GM12873 (cell line): ENCODE measurements around the gene ACRBP.

Experiments
- CTCF ChIP-seq: IDR thresholded peaks from 2 replicates; pipeline ENCODE4 v1.5.1; 2012; ENCODE audit warnings: low read depth, mild to moderate bottlenecking, moderate library complexity, low read length, control low read depth; ENCODE audit not compliant: insufficient read depth; ENCODE audit errors: missing control alignments

Gene ACRBP

GRCh38 chr12:6644903-6645302 lies 2.3 kb downstream of the ACRBP start:
- no peak for TF ChIP-seq CTCF

GRCh38 chr12:6644257-6644596 lies 3.0 kb downstream of the ACRBP start:
- no peak for TF ChIP-seq CTCF

GRCh38 chr12:6643569-6644256 lies 3.5 kb downstream of the ACRBP start:
- TF ChIP-seq CTCF: no peak

- no peak for TF ChIP-seq CTCF
Observed at GRCh38 chr12:6641131-6641530, 6.1 kb downstream of the ACRBP start.

- no peak for TF ChIP-seq CTCF
Observed at GRCh38 chr12:6640497-6640896, 6.7 kb downstream of the ACRBP start.

GRCh38 chr12:6639151-6639801 lies 8.0 kb downstream of the ACRBP start:
- no peak for TF ChIP-seq CTCF

- TF ChIP-seq CTCF: no peak
Observed at GRCh38 chr12:6638305-6638704, 8.9 kb downstream of the ACRBP start.
